GM12872 (cell line): ENCODE results near the gene SYNGR2.

ENCODE experiments used
- CTCF ChIP-seq: IDR thresholded peaks from 3 replicates; pipeline ENCODE4 v1.5.1; 2011; ENCODE audit warnings: low read depth, mild to moderate bottlenecking, low read length, moderate library complexity; ENCODE audit not compliant: insufficient read depth

Gene SYNGR2

GRCh38 chr17:78202666-78203065 is 34.3 kb downstream of the SYNGR2 start:
- no peak for TF ChIP-seq CTCF

- TF ChIP-seq CTCF = no peak
Measured at GRCh38 chr17:78204387-78205123, 36.2 kb downstream of the SYNGR2 start.

GRCh38 chr17:78205124-78205775 is 36.9 kb downstream of the SYNGR2 start:
- no peak for TF ChIP-seq CTCF

GRCh38 chr17:78206298-78206697 is 37.9 kb downstream of the SYNGR2 start:
- TF ChIP-seq CTCF = no peak

- no peak for TF ChIP-seq CTCF
Measured at GRCh38 chr17:78208486-78208885, 40.1 kb downstream of the SYNGR2 start.

GRCh38 chr17:78210111-78210510 is 41.7 kb downstream of the SYNGR2 start:
- no peak for TF ChIP-seq CTCF

GRCh38 chr17:78211032-78211431 is 42.7 kb downstream of the SYNGR2 start:
- no peak for TF ChIP-seq CTCF
